ENCODE results near the gene PPFIA4. TPM values are rescaled to one million over a fixed set of nuclear protein-coding genes. Genes with fewer than 3 reads are reported as not detected.

PPFIA4 gene
- total RNA-seq, 1 experiment from 2014 or later: 10.8 TPM

- Histone ChIP-seq H3K36me3 (ENCODE audit: control insufficient read depth in 1 of 2, insufficient read depth in 2 of 2, low read length in 2 of 2) (no peaks in the 10 kb centered on the region), H3K79me2 (ENCODE audit: insufficient read depth, low read length) (no peaks in the 10 kb centered on the region), H2AFZ (ENCODE audit: low read depth, low read length, poor library complexity, severe bottlenecking) (peak overlapping the region; percentile 56), H3K4me2 (ENCODE audit: low read length) (peak overlapping the region; percentile 47), H3K4me3 (replicated peaks in 1 of 2; ENCODE audit: low read depth in 1 of 2, low read length in 2 of 2) (no peak overlapping the region), H3K9ac (ENCODE audit: low read length) (no peak overlapping the region), H3K27me3 (ENCODE audit: insufficient read depth, low read length) (peaks cover 21% of the 10 kb centered on the region; the same call in 1 of the 2 replicates), H3K4me1 (ENCODE audit: control insufficient read depth in 1 of 2, insufficient read depth in 2 of 2, low read length in 2 of 2) (peaks cover 0 to 10% of the 10 kb centered on the region in 2 experiments; a peak in 1 of 4 replicates), H3K27ac (ENCODE audit: low read depth, low read length) (no peak overlapping the region), H3K9me3 (ENCODE audit: control insufficient read depth in 1 of 2, insufficient read depth in 1 of 2, low read depth in 1 of 2, low read length in 2 of 2) (no peaks in the 10 kb centered on the region), H4K20me1 (ENCODE audit: insufficient read depth) (no peaks in the 10 kb centered on the region), H3K9me2 (ENCODE audit: insufficient read depth) (no peaks in the 10 kb centered on the region)
- TF ChIP-seq SP1 (IDR thresholded peaks at IDR 0.05; ENCODE audit: low read depth) (no peak), CTCF (IDR thresholded peaks at IDR 0.05 in 2 of 3, conservative IDR thresholded peaks at IDR 0.05 in 1 of 3; ENCODE audit: borderline replicate concordance in 1 of 3, insufficient read depth in 1 of 3, low read depth in 2 of 3, low read length in 2 of 3) (peak; percentile 79 to 87 (median 80)), YY1 (IDR thresholded peaks at IDR 0.05; ENCODE audit: extremely low read depth, insufficient replicate concordance, low read depth, low read length) (peak; percentile 20), FOSL1 (IDR thresholded peaks at IDR 0.05; ENCODE audit: low read depth) (no peak), RAD21 (IDR thresholded peaks at IDR 0.05; ENCODE audit: low read depth) (peak; percentile 95), EZH2phosphoT487 (IDR thresholded peaks at IDR 0.05; ENCODE audit: borderline replicate concordance) (no peak), EGR1 (IDR thresholded peaks at IDR 0.05; ENCODE audit: low read depth) (peak; percentile 94)
- intact Hi-C loops (cut with micrococcal nuclease): loop anchor here (1.0 kb wide), 3 partner anchors 54 to 151 kb away; no protein-coding TSS in a partner anchor
- no TSS peak for BruUV-seq (replicated peaks)
- RAD21 ChIA-PET (ENCODE audit: low non-redundant PET in 1 of 2, low total read pairs in 2 of 2, uncharacterized antibody in 2 of 2, unreplicated experiment in 2 of 2): interaction anchor here (0.9 to 2.2 kb wide), 14 partner anchors 8 to 151 kb away, joined by 3 to 18 read pairs (median 6); partner anchors contain the start of gene ADORA1 (in 2 of the 2)
- DNase-seq (ENCODE audit: low read depth, low spot score) (peak; percentile 52), ATAC-seq (peak; percentile 100)
- POLR2A ChIA-PET: interaction anchor here (1.3 kb wide), 1 partner anchor 98 kb away, joined by 4 read pairs; no protein-coding TSS in a partner anchor
- CTCF ChIA-PET: interaction anchor here (0.5 to 3.4 kb wide), 20 partner anchors 10 to 209 kb away, joined by 3 to 82 read pairs (median 4); partner anchors contain the start of genes ADORA1 and MYBPH
These were observed 91.6 kb downstream of the PPFIA4 start for GRCh38 chr1:203117611-203118575.

Measured in HCT116 (cell line).